Fibroblast of peridontal ligament (primary cell): Measurements from ENCODE around the gene NPC1.

Experiments
- DNase-seq: peaks from one replicate; pipeline ENCODE4 v3.0.0-alpha.2; 2010; ENCODE audit errors: extremely low read depth

The NPC1 gene

DNA sequence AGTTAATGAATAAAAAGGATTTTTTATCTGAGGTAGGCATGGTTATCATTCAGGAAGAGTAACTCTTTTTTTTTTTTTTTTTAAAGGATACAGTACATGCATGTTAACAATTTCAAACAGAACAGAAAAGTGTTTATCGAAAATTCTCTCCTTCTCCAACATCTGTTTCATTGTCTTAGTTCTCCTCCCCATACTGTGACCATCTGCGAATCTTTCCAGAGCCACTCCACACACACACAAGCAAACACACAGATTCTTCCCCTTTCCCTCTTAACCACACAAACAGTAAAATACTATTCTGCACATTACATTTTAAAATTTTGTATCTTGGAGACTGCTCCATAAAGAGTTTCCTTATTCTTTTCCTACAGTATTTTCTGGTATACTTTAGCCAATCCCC lies 38.0 kb downstream of the NPC1 start:
- peak; percentile 32 for DNase-seq

DNA sequence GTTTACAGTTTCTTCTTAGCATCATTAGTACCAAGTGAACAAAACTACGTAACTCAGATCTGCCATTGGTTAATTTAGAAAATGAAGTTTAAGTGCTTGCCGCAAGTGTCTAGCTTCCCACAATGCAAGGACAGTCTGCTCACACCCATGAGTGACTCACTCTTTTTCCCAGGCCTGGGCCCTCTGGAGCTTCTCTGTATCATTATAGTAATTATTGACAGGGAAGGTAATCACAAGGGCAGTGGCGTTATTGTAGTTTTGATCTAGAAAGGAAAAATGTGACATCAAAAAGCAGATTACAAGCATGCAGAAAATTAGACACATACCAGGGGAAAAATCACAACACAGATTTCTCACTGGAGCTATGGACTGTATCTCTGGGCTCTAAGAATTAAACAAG lies 38.5 kb downstream of the NPC1 start:
- DNase-seq: peak; percentile 36

DNA sequence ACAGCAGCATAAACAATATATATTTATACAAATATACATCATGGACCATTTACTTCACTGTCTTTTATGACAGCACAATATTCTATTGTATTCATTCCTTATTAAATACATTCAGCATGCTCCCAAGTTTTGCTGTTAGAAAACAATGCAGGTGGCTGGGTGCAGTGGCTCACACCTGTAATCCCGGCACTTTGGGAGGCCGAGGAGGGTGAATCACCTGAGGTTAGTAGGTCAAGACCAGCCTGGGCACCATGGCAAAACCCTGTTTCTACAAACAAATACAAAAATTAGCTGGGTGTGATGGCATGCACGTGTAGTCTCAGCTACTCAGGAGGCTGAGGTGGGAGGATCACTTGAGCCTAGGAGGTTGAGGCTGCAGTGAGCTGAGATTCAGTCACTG lies 39.0 kb downstream of the NPC1 start:
- no peak for DNase-seq

GRCh38 chr18:23545247-23545789 lies 41.0 kb downstream of the NPC1 start:
- no peak for DNase-seq

DNA sequence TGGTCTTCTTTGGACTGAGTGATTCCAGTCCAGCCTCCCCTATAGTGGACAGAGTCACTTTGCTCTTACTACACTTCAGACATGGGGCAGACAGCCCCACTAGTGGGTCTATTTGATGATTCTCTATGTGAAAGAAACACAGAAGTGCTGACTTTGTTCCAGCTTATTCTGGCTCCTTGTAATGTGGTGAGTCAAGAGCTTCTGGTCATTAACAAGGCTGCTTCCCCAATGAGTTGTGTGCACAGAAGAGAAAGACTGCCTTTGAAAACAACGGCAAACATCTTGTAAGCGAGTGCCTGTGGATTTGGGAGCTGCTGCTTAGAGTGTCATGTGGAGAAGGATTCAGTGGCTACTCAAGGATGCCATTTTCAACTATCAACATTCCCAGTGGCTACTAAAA lies 43.8 kb downstream of the NPC1 start:
- DNase-seq: no peak

GRCh38 chr18:23541349-23542093 lies 44.8 kb downstream of the NPC1 start:
- no peak for DNase-seq

GRCh38 chr18:23540867-23541266 lies 45.4 kb downstream of the NPC1 start:
- no peak for DNase-seq

DNA sequence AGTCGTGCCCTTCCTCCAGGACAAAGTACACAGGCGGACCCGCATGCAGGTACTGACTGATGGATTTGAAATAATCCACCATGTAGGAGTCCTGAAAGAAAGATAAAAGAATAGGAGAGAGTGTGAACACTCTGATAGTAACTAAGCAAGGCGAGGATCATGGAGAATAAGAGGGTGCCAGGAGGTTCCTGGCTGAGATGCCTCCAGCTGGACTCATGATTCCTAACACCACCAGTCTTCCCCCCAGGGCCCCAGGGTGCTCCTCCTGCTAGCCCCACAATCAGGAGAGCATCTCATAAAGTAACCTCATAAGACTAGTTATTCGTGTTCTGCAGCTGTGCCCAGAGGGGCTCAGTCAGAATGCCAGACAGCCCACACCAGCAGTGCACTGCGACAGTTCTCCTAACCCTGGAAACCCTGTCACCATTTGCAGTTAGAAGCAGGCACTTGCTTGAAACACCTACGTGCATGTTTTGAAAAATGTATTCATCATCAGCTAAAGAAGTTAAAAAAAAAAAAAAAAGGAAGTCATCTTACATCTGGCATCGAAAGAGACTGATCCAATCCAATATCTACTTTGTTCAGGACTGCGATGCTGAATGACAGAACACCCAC lies 46.3 kb downstream of the NPC1 start:
- DNase-seq: no peak

GRCh38 chr18:23539296-23539695 lies 47.0 kb downstream of the NPC1 start:
- DNase-seq: no peak

DNA sequence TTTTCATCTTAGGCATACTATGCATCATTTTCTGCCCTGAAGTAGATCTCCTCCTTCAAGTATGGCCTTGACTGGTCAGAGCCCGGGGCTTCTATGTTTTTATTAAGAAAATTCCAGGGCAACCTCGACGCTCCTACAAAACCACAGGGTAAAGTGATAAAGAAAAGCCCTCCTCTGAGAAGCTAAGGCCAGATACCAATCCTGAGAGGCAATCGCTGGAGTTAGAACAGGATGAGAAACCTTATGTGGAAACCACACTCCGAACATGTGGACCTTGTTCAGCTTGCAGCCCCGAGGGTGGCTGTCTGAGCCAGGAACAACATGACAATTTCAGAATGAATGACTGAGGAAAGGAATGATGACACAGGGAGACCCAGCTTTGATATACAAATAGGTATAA lies 47.4 kb downstream of the NPC1 start:
- no peak for DNase-seq

DNA sequence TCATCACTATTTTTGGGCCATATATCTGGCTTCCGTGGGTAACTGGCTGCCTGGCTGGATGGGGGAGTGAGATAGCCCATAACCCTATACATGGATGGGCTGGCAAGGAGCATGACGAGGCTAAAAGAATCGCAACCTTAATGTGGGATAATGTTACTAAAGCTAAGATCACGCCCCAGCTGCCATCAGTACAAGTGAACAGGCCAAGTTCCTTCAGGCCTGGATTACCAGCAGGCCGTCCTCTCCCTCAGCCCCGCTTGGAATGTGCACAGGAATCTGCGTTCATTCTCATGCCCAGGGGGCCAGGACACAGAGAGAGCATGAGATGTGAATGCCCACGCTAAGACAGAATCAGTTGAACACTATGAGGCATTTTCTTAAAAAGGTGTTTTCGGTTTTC lies 48.3 kb downstream of the NPC1 start:
- no peak for DNase-seq

- DNase-seq: no peak
Measured at GRCh38 chr18:23537274-23537673, 49.0 kb downstream of the NPC1 start.

- no peak for DNase-seq
Measured at GRCh38 chr18:23536204-23536603, 50.1 kb downstream of the NPC1 start.

- no peak for DNase-seq
Measured at GRCh38 chr18:23534276-23534675, 52.0 kb downstream of the NPC1 start.

DNA sequence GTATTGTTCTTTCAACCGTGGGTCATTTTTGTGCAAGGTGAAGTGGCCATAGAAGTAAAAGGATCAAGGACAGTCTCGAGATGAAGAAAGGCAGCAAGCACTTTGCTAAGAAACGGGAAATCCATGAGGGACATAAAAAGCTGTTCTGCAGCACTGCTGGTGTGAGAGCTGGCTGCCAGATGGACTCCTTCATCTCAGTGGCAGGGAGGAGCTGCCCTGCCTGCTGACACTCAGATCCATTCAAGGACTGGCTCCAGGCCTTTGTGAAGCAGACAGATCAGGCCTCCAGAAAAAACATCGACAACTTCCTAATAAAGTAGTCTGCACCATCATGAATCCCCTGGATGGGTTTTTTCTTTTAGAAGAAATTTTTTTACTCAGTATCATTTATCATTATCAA lies 53.5 kb downstream of the NPC1 start:
- DNase-seq: no peak

GRCh38 chr18:23531912-23532311 lies 54.4 kb downstream of the NPC1 start:
- no peak for DNase-seq

DNA sequence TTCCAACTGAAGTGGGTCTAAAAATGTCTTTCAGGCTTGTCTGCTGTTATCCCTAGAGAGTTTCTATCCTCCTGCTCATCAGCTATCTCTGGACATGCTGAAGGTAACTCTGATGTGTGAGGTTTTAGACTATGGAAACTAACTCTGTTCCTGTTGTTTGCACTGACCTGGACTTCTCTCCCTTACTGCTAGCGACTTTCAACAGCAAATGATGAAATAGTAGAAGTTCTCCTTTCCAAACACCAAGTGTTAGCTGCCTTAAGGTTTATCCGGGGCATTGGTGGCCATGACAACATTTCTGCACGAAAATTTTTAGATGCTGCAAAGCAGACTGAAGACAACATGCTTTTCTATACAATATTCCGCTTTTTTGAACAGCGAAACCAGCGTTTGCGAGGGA lies 56.1 kb downstream of the NPC1 start:
- no peak for DNase-seq

GRCh38 chr18:23529604-23530003 lies 56.7 kb downstream of the NPC1 start:
- DNase-seq: peak; percentile 12

DNA sequence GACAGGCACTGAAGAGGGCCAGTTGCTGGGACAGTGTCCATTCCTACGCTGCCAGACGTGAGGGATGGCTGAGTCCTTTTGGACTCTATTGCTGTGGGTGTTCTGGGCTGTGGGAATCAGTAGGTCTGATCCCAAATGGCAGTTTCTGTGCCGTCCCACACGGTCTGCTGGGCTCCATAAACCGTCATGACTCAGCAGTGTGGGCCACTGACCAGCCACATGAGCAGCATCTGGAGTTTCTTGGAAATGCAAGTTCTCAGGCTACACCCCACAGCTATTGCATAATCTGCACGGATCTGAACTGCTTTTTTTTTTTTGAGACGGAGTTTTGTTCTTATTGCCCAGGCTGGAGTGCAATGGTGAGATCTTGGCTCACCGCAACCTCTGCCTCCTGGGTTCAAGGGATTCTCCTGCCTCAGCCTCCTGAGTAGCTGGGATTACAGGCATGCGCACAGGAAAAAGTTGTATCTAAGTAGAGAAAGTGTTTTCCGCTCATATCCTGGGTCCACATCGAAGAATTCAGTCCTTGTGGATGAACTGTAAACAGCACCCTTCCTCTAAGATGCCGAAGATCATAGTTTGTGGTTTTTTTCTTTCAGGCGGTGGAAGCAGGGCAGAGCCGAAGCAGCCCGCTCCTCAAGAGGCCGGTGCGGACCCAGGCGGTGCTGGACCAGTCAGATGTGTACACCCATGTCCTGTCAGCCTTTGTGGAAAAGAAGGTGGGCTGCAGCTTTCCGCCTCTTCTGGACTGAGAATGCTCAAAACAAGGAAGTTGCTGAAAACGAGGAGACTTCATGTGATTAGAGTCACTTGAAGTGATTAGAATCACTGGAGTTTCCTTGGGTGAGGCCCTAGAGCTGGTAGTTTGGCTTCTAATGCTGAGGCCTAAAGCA lies 57.5 kb downstream of the NPC1 start:
- peak; percentile 48 for DNase-seq

GRCh38 chr18:23526501-23527063 lies 59.7 kb downstream of the NPC1 start:
- no peak for DNase-seq

DNA sequence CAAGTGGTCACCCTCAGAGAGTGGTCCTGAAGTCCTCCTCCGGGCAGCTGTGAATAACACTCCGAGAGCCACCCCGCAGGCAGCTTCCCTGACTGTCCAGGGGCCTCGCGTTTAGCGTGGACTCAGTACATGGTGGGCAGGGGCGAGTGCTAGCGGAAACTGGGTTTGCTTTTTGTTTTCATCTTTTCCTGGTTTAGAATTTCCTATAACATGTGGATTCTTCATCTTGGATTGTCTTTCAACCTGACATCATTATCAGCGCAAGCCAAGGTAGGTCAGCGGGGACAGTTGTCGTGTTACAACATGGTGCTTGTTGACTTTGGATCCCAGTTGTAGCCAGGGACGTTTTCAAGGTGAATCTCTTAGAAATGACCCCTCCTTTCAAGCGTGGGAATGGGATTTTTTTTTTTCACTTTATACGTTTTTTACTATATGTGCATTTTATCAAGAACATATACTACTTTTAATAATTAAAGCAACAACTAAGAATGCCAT lies 62.0 kb downstream of the NPC1 start:
- no peak for DNase-seq
